GM18519 (cell line): ENCODE measurements around the gene AQP10.
"Not testable (repeated sequence)": the region's sequence is repeated elsewhere in the genome, so short reads cannot be mapped to it uniquely, and the experiment has no call there.

ENCODE experiments used
- ATAC-seq: cut with Tn5 transposase; IDR thresholded peaks from one replicate; pipeline ENCODE4 v1.9.1; 2021; ENCODE audit warnings: mild to moderate bottlenecking, moderate library complexity; ENCODE audit not compliant: unreplicated experiment, low FRiP score

AQP10 gene

DNA sequence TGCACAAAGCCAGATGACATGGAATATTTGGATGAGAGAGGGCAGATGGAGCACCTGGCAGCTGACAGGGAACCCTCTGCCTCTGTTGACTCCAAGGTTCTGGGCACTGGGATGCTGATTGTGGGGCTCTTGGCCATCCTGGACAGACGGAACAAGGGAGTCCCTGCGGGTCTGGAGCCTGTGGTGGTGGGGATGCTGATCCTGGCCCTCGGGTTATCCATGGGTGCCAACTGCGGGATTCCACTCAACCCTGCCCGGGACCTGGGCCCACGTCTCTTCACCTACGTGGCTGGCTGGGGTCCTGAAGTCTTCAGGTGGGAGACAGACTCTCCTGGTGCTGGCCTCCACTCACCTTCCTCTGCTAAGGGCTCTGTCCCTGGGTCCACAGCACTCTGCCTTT, 2.6 kb downstream of the AQP10 start:
- no peak for ATAC-seq

DNA sequence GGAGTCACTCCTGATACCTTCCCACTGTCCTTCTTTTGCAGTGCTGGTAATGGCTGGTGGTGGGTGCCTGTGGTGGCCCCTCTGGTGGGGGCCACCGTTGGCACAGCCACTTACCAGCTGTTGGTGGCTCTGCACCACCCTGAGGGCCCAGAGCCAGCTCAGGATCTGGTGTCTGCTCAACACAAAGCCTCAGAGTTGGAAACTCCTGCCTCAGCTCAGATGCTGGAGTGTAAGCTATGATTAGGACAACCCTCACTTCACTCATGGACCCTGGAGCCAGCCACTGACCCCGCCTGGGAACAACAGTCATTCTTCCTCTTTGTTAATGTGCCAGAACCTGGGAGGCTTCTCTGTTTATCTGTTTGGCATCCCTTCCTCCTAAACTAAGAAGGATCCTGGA, 3.3 kb downstream of the AQP10 start:
- no peak for ATAC-seq

DNA sequence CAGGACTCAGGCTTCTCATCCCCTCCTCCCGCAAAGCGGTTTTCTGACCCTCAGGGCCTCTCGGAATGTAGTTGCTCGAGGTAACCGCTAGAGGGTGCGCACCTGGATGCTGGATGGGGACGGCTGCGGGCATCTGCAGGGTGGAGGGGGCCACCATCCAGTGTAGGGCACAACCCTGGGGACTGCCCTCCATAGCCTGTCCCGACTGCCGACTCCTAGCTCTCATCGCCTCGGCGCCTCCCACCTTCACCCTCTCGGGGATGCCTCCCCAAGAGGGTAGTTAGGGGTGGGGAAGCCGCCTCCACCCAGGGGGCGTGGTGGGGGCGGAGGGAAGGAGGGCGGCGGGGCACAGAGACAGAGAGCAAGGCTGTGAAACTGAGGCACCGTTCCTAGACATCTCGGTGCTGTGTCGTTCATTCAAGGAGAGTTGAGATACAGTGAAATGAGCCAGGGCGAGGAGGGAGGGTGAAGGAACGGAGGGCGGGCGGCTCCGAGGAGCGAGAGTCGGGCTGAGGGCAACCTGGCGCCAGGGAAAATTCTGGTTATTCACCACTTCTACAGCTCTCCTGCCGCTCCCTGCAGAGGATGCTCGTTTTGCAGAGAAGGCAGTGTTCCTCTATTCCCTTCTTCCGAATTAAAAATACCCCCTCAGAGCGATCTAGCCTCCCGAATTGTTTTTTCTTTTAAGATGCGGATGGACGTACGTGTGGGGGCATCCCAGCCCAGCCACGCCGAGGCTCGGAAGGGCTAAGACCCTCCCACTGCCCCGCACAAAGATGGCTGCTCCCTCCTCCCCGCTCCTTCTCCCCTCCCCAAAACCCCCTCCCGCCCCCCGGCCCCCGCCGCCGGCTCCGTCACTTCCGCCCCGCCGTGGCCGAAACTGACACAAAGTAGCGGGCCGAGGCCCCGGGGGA, 4.0 kb downstream of the AQP10 start, which contains the start of gene ATP8B2:
Gene ATP8B2 (plus strand): TSS at position 857 of the 914 bp plus-strand sequence. CDS start 2,617 bp downstream, outside the sequence.
- ATAC-seq: no peak

DNA sequence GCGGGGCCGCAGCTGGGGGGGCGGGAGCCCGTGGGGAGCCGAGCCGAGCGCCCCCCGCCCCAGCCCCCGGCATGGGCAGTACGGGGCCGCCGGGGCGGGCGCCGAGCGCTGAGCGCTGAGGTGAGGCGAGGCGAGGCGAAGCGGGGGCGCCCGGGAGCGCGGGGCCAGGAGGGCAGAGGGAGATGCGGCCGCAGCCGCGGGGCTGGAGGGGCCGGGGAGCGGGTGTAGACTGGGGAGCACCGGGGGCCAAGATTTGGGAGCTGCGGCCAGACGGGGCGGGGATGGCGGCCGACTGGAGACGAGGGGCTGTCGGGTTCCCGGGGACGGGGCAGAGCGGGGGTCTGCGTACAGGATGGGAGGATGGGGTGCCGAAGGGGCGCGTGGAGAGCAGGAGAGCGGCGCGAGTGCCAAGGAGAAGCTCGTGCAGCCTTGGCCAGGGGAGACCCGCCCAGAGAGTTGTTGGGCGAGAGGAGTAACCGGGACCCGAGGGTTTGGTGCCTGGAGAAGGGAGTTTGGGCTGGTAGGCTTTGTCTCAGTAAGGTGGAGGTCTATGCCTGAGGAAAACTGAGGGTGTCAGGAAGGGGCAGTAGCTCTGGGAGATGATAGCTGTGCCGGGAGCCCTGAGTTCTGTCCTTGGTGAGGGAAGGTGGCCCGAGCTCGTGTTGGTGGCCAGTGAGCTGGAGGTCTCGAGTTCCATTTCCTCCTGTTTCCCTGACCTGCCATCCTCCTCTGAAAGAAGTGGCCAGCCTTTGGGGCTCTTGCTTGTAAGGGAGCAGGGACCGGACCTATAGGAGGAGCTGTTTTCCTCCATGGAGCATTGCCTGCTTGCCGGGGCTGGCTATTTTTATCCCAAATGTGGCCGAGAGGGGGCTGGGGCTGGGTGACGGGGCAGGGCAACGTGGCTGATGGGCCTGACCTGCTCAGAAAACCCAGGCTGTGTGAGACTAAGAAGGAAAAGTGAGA, 5.0 kb downstream of the AQP10 start:
- no peak for ATAC-seq

DNA sequence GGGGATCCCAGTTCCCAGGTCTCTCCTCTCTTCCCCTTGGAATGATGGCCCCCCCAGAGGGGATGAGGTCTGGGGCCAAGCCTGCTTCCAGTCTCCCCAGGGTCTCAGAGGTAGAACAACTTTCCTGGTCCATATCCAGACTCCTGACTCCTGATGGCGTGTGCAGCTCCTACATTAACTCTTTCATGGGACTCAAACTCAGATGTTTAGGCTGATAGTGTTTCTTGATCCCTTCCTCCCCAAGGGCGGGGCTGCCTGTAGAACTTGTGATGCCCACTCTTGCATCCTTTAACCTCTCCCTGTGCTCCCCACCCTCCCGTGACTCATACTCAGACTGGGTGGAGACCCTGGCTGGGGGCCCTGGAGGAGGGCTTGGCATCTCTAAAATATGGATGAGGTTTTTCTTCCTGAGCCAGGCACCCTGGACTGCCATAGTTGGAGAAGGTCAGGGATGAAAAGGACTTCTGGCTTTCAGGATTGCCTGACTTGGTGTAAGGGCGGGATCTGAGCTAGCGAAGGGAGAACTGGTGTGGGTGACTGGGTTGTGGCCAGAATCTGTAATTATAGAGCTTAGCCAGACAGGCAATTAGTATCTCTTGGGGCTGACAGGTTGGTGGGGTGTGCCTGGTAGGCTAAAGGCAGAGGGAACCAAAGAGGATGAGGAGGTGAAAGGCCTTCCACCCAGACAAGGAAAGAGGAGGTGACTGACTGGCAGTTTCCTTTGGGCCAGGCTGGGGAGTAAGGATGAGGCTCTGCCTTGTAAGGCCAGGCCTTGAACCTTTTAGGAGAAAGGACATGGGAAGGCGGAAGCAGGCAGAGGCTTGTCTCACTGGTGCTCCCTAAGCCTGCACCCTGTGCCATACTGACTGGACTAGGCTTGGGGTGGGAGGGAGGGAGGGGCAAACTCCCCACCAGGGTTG, 5.9 kb downstream of the AQP10 start:
- ATAC-seq: no peak

DNA sequence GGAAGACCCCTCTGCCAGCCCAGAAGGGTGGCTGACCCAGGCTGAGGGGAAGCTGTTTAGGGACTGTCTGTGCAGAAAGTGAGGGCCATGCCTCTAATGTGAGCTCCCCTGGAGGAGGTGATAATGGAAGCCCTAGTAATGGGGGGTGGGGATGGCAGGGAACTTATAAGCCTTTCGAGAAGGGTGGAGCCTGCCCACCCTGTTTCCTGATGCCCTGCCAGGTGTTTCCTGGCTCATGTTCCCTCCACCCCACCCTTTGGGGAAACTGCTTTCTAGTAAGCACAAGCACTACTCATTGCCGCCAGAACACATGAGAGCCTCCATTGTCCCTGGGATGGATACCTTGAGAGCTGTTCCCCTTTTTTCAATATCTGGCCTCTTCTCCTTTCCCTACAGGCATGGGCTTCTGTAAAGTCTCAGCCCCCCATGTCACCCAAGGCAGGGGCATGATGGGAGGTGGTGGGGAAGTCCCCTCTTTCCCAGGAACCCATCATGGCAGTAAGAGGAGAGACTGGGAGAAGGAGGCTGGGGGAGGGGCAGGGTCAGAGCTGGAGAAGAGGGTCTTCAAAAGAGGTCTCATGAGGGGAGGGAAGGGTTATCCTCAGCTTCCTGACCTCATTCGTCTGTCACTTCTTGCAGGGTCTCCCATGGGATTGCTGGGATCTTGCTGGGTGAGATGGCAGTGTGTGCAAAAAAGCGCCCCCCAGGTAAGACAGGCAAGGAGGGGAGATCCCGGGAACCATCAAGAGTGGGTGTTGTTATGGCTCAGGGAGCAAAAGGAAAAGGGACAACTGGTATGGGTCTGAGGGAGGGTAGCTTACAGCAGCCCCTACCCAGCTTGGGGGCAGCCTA, 6.8 kb downstream of the AQP10 start:
- no peak for ATAC-seq

DNA sequence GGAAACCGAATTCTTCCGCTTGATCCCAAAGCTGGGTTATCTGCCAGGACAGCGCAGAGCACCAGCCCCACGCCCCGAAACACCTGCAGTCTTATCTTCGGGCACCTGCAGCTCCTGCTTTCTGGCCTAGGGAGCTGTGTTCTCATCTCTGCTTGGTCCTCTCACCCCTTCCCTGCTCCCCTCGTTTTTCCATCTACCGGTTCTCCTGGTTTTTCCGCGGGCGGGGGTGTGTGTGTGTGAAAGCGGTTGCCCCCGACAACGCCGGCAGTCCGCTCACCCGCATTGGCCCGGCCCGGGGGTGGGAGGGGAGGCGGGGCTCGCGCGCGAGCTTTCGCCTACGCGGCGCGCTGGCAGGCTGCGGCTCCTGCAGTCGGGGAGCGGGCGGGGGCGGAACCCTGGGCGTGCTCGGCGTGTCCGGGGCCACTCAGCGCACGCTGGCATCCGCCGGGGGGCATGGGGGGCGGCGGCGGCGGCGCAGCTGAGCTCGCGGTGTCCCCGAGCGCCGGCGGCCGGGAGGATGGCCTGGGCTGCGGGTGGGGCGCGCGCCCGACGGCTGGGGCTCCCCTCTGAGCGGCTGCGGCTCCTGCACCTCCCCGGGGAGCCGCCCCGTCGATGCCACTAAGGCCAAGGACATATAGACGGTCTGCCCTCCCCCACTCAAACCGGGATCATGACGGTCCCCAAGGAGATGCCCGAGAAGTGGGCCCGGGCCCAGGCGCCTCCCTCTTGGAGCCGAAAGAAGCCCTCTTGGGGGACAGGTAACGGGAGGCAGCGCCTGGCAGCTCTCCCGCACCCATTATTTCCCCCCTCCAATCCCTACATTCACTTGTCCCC, 7.6 kb downstream of the AQP10 start:
- no peak for ATAC-seq

DNA sequence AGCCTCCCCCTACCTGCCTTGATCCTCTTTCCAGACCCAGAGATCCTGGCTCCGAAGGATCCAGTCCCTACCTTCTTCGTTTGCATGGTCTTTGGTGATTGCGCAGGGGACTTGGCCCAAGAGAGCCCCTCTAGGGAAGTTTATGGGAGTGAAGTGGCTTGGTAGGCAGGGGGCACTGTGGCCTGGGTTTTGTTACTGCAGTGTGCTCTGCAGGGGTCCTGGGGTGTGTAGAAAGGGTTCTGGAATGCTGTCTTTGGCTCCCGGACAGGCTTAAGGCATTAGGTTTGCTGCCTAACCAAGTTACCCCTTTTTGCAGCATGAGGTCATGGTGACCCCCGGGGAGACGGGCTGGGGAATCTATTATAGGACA, 8.2 kb downstream of the AQP10 start:
- ATAC-seq: no peak

DNA sequence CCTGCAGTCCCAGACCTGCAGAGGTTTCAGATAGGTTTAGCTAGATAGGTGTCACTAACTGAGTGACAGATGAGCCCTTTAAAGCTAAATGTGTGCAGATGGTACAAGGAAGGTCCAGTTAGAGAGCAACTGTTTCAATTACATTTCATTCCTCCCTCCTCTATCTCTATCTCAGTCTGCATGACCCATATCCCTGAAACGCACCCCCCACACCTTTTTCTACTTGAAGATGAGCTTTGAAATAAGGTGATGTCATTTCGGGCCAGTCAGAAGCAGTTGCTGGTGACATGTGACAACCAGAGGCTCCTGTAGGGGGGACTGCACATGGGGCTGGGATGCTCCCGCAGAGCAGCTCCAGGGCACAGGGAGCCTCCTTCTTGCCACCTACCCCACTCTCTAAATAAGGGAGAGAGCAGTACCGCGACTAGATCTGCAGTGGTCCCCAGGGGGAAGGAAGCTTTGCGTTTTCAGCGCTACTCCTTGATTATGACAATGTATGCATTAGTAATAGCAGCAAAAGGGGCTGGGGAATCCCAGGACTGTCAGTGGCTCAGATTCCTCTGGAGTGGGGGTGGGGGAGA, 8.7 kb downstream of the AQP10 start:
- ATAC-seq: no peak

DNA sequence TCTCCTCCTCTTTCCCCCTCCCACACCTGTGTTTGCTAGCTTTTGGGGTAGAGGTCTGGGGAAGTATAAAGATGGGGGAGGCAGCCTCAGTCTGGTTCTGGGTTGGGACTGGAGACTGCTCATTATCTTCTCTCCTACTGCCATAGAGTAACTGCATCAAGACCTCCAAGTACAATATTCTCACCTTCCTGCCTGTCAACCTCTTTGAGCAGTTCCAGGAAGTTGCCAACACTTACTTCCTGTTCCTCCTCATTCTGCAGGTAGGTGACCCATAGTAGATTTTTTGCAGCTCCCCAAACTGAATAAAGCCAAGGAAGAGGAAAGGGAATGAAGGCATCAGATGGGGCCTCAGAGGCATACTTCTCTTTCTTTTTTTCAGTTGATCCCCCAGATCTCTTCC, 9.8 kb downstream of the AQP10 start:
- ATAC-seq: no peak

DNA sequence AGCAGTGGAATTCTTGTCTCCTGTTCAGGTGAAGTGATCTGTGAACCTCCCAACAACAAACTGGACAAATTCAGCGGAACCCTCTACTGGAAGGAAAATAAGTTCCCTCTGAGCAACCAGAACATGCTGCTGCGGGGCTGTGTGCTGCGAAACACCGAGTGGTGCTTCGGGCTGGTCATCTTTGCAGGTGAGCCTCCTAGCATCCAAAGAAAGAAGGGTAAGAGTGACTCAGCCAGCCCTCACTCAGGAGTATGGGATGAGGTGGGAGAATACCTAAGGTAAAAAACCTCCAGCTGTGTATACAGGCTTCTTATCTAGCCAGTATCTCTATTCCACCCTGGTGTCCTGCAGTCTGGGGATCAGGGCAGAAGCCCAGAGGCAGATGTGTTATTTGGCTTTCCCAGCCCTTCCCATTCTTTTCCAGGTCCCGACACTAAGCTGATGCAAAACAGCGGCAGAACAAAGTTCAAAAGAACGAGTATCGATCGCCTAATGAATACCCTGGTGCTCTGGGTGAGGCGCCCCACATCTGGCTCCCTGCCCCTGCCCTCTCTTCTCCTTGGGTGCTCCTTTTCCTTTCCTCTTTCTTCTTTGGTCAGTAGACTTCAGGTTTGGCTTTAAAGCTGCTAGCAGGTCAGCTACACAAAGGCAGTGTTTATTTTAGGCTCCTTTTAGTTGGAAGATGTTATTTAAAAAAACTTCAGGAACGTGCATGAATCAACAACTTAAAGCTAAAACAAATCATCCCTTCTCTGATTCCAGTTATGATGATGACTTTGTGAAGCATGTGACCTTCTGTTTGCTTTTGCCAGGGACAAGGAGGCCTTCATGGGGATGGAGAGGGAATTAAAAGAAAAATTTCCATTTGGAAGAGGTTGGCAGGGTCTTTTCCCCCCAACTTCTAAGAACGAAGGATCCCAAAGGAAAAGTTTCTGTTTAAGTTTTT, 13.5 kb downstream of the AQP10 start:
- ATAC-seq: no peak

DNA sequence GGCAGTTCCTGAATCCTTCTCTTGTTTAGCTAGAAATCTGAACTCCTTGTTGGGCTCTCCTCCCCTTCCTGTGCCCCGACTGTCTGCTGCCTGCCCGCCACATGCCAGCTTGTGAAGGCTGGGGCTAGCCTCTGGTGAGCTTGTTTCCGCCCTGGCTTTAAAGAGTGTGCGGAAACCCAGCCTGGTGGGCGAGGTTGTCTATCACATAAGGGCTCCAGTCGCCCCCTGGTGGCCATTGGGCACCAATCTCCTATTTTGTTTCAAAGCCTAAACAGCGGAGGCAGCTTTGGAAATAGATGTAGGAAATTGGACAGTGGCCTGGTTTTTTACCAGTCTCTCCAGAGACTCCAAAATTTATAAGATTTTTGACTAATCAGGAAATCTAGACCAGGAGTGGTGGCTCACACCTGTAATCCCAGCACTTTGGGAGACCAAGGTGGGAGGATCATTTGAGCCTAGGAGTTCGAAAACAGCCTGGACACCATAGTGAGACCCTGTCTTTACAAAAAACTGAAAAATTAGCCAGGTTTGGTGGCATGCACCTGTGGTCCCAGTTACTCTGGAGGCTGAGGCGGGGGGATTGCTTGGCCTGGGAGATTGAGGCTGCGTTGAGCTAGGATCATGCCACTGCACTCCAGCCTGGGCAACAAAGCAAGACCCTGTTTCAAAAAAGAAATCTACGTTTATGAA, 14.3 kb downstream of the AQP10 start:
- ATAC-seq: no peak

DNA sequence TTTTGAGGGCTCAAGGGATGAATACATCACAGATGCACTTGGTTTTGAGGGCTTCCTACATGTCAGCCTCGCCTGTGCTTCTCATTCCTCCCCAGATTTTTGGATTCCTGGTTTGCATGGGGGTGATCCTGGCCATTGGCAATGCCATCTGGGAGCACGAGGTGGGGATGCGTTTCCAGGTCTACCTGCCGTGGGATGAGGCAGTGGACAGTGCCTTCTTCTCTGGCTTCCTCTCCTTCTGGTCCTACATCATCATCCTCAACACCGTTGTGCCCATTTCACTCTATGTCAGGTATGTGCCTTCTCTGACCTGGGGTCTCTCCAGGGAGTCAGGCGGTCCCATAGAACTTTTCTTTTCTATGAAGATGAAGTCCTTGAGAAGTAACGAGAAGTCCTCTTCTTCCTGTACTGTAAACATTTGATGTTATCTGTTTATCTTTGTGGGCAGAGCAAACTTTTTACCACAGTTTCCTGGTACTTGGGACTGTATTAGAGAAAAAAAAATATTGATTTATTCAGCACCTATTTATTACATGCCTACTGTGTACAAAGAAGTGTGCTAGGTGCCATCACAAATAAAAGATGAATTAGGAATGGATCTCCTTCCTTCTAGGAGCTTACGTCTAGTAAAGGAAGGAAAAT, 16.5 kb downstream of the AQP10 start:
- ATAC-seq: no peak

DNA sequence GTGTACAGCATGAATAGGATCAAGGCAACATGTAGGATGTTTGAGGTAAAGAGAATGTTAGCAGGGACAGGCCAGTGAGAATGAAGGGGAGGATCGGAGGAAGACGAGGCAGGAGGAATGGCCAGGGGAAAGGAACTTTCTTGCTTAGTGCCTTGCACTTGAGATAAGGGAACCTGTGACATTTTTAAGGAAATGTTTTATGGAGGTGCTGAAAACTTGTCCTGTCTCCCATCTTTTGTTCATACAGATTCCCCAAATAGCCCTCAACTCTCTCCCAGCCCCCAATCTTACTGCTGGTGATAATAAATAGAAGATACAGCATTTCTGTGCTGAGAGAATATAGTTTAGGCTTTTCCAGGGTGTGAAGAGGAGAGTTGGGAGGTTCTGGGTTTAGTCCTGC, 18.0 kb downstream of the AQP10 start:
- no peak for ATAC-seq

DNA sequence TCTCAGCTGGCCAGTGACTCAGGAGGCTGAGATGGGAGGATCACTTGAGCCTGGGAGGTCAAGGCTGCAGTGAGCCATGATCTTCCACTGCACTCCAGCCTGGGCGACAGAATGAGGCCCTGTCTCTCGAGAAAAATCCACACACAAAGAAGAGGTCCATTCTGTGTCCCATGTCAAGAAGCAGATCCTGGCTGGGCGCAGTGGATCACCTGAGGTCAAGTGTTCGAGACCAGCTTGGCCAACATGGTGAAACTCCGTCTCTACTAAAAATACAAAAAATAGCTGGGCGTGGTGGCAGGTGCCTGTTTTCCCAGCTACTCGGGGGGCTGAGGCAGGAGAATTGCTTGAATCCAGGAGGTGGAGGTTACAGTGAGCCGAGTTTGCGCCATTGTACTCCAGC, 20.5 kb downstream of the AQP10 start:
- not testable (repeated sequence) for ATAC-seq

DNA sequence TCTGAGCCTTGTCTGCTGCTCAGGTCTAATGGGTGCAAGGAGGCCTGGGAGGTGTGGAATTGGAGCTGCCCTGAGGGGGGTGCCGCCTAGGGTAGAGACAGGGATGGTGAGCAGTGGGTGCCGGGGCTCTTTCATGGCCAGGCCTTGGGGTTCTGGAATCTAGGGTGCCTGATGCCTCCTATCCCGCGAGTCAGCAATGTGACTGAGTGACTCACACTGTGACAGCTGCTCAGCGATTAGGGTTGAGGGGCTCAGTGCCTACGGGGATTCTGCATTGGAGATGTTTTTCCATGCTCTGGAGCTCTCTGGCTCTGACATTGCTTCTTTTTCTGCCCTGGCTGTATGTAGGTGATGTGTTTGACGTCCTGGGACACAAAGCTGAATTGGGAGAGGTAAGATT, 21.2 kb downstream of the AQP10 start:
- ATAC-seq: no peak
